ENCODE measurements around the gene PRKCQ. TPM values are rescaled to one million over a fixed set of nuclear protein-coding genes. Genes with fewer than 3 reads are reported as not detected.
A peak's percentile ranks its signal among the peaks of the same experiment; 100 is the strongest.

Gene PRKCQ
- total RNA-seq, 2 donors from 2014 or later, result 0.33 to 6.0 TPM

DNA sequence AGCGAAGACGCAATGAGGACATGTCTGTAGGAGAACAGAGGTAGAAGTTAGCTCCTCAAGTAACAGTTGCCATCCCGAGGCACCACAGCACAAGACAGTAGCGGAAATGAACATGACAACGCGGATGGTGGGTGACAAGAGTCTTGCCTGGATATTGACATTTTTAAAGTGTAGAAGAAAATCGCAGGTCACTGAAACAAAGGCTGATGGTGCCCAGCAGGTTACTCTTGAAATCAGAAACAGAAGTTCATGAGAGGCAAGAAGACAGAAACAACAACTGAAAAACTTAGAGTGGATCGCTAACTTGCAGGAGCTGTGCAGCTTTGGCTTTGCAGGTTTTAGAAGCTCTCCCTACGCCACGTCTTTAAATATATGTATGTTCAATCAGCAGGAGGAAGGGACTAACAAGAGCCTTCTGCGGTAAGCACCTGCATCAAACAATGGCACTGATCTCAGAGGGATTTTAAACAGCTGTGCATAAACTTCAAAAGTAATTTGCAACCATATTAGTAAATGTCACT is 1.8 kb downstream of the PRKCQ start:
- ATAC-seq, result no peak
- Histone ChIP-seq H3K9me3 (no peaks in the 10 kb centered on the region), H3K36me3 (replicated peaks in 1 of 2; ENCODE audit: insufficient read depth in 1 of 2, low read depth in 2 of 2) (no peaks in the 10 kb centered on the region), H3K27ac (peak overlapping the region in 1 of 4 donors; percentile 87), H3K4me1 (peaks cover 13% of the 10 kb centered on the region), H3K27me3 (no peaks in the 10 kb centered on the region), H3K4me3 (no peak overlapping the region)
- TF ChIP-seq POLR2A (IDR thresholded peaks at IDR 0.05), result no peak
- TF ChIP-seq, protein P1, sequence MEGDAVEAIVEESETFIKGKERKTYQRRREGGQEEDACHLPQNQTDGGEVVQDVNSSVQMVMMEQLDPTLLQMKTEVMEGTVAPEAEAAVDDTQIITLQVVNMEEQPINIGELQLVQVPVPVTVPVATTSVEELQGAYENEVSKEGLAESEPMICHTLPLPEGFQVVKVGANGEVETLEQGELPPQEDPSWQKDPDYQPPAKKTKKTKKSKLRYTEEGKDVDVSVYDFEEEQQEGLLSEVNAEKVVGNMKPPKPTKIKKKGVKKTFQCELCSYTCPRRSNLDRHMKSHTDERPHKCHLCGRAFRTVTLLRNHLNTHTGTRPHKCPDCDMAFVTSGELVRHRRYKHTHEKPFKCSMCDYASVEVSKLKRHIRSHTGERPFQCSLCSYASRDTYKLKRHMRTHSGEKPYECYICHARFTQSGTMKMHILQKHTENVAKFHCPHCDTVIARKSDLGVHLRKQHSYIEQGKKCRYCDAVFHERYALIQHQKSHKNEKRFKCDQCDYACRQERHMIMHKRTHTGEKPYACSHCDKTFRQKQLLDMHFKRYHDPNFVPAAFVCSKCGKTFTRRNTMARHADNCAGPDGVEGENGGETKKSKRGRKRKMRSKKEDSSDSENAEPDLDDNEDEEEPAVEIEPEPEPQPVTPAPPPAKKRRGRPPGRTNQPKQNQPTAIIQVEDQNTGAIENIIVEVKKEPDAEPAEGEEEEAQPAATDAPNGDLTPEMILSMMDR (IDR thresholded peaks at IDR 0.05), result no peak
- no peak for DNase-seq
- intact Hi-C loops (cut with DNase I), result no loop called here
- 68 to 77% methylated on average over 11 of the region's 11 CpGs for WGBS, 2 donors

GRCh38 chr10:6576326-6576725 is 3.8 kb downstream of the PRKCQ start:
- Histone ChIP-seq H3K36me3 (replicated peaks in 1 of 2; ENCODE audit: insufficient read depth in 1 of 2, low read depth in 2 of 2) (no peaks in the 10 kb centered on the region), H3K9me3 (no peaks in the 10 kb centered on the region), H3K27me3 (no peaks in the 10 kb centered on the region), H3K4me3 (no peak overlapping the region), H3K27ac (no peak overlapping the region), H3K4me1 (peaks cover 13% of the 10 kb centered on the region)
- intact Hi-C loops (cut with DNase I), result no loop called here
- DNase-seq, result no peak
- TF ChIP-seq, protein P1 (IDR thresholded peaks at IDR 0.05), result no peak
- TF ChIP-seq POLR2A (IDR thresholded peaks at IDR 0.05), result no peak
- WGBS, 2 donors, result 81 to 89% methylated on average over 4 of the region's 4 CpGs
- no peak for ATAC-seq

- H3K27ac ChIP-seq, result no peak overlapping the region
- H3K9me3 ChIP-seq, result no peaks in the 10 kb centered on the region
- H3K36me3 ChIP-seq (replicated peaks in 1 of 2; ENCODE audit: insufficient read depth in 1 of 2, low read depth in 2 of 2), result no peaks in the 10 kb centered on the region
- DNase-seq (no peak), ATAC-seq (no peak)
- no peak overlapping the region for H3K4me3 ChIP-seq
- 76 to 100% methylated on average over 2 of the region's 2 CpGs for WGBS, 2 donors
- peaks cover 13% of the 10 kb centered on the region for H3K4me1 ChIP-seq
- H3K27me3 ChIP-seq, result no peaks in the 10 kb centered on the region
- intact Hi-C loops (cut with DNase I), result no loop called here
- TF ChIP-seq POLR2A (IDR thresholded peaks at IDR 0.05), result no peak
- TF ChIP-seq, protein P1 (IDR thresholded peaks at IDR 0.05), result no peak
Observed at GRCh38 chr10:6574664-6575176, 5.4 kb downstream of the PRKCQ start.

- Histone ChIP-seq H3K9me3 (no peaks in the 10 kb centered on the region), H3K27me3 (no peaks in the 10 kb centered on the region), H3K27ac (no peak overlapping the region), H3K4me1 (no peaks in the 10 kb centered on the region), H3K4me3 (no peak overlapping the region), H3K36me3 (replicated peaks in 1 of 2; ENCODE audit: insufficient read depth in 1 of 2, low read depth in 2 of 2) (no peaks in the 10 kb centered on the region)
- ATAC-seq, result no peak
- WGBS, 2 donors, result 83% methylated on average over 11 of the region's 11 CpGs
- intact Hi-C loops (cut with DNase I), result no loop called here
- TF ChIP-seq, protein P1 (IDR thresholded peaks at IDR 0.05), result no peak
- no peak for TF ChIP-seq POLR2A (IDR thresholded peaks at IDR 0.05)
- no peak for DNase-seq
Observed at GRCh38 chr10:6570893-6571292, 9.2 kb downstream of the PRKCQ start.

GRCh38 chr10:6569259-6569658 is 10.8 kb downstream of the PRKCQ start:
- ATAC-seq (no peak), DNase-seq (no peak)
- 69 to 74% methylated on average over 7 of the region's 7 CpGs for WGBS, 2 donors
- Histone ChIP-seq H3K4me1 (no peaks in the 10 kb centered on the region), H3K4me3 (no peak overlapping the region), H3K27ac (no peak overlapping the region), H3K36me3 (replicated peaks in 1 of 2; ENCODE audit: insufficient read depth in 1 of 2, low read depth in 2 of 2) (no peaks in the 10 kb centered on the region), H3K27me3 (no peaks in the 10 kb centered on the region), H3K9me3 (no peaks in the 10 kb centered on the region)
- no peak for TF ChIP-seq POLR2A (IDR thresholded peaks at IDR 0.05)
- TF ChIP-seq, protein P1 (IDR thresholded peaks at IDR 0.05), result no peak
- intact Hi-C loops (cut with DNase I), result no loop called here

Data from body of pancreas (tissue), 4 donors.